Left ventricle myocardium inferior (tissue), 1 donor: ENCODE results near the gene BRAP. TPM values are rescaled to one million over a fixed set of nuclear protein-coding genes. Genes with fewer than 3 reads are reported as not detected.

Experiments used
- DNase-seq: peaks from one replicate; pipeline ENCODE4 v3.0.0-alpha.2; 2020
- H3K27ac ChIP-seq: fragments of 200-600 bp; replicated peaks from 2 replicates; pipeline ENCODE4 v1.8.0; 2021
- H3K27me3 ChIP-seq: fragments of 200-600 bp; 2 replicates; pipeline ENCODE4 v1.8.0; 2021; ENCODE audit warnings: low read depth
- H3K36me3 ChIP-seq: fragments of 200-600 bp; 2 replicates; pipeline ENCODE4 v1.8.0; 2021
- H3K4me1 ChIP-seq: fragments of 200-600 bp; 2 replicates; pipeline ENCODE4 v1.8.0; 2021
- H3K4me3 ChIP-seq: fragments of 200-600 bp; 2 replicates; pipeline ENCODE4 v1.8.0; 2021; ENCODE audit warnings: mild to moderate bottlenecking, moderate library complexity
- H3K9me3 ChIP-seq: fragments of 200-600 bp; replicated peaks from 2 replicates; pipeline ENCODE4 v1.8.0; 2021
- CTCF ChIP-seq: fragments of 200-600 bp; IDR thresholded peaks from 2 replicates; pipeline ENCODE4 v1.8.0; 2021; ENCODE audit warnings: antibody characterized with exemption, mild to moderate bottlenecking, borderline replicate concordance
- intact Hi-C: fragments of 100-400 bp; cut with micrococcal nuclease; formaldehyde crosslinking; loops from one replicate; pipeline ENCODE4 v1.11.0; 2022
- total RNA-seq: library from RNA; stranded (reverse); fragmentation: NEBNext Ultra II Directional; extraction: Animal tissue kit (Norgen Biotek cat#: 25700); gene quantifications from one replicate; pipeline ENCODE4 v1.2.1, GENCODE V29; 2021
- donor health status: DM: no; HTN: yes; CAD: no; lungs with severe emphysema.

BRAP gene
- total RNA-seq, 1 donor from 2014 or later = 14.5 TPM

GRCh38 chr12:111693818-111694217 is 8.1 kb upstream of the BRAP start:
- no peak for TF ChIP-seq CTCF
- Histone ChIP-seq H3K4me1 (peaks cover 13% of the 10 kb centered on the region), H3K9me3 (no peaks in the 10 kb centered on the region), H3K4me3 (no peak overlapping the region), H3K36me3 (peaks cover 63% of the 10 kb centered on the region), H3K27ac (peak overlapping the region; percentile 69), H3K27me3 (no peaks in the 10 kb centered on the region)
- no peak for DNase-seq
- intact Hi-C loops = no loop called here

DNA sequence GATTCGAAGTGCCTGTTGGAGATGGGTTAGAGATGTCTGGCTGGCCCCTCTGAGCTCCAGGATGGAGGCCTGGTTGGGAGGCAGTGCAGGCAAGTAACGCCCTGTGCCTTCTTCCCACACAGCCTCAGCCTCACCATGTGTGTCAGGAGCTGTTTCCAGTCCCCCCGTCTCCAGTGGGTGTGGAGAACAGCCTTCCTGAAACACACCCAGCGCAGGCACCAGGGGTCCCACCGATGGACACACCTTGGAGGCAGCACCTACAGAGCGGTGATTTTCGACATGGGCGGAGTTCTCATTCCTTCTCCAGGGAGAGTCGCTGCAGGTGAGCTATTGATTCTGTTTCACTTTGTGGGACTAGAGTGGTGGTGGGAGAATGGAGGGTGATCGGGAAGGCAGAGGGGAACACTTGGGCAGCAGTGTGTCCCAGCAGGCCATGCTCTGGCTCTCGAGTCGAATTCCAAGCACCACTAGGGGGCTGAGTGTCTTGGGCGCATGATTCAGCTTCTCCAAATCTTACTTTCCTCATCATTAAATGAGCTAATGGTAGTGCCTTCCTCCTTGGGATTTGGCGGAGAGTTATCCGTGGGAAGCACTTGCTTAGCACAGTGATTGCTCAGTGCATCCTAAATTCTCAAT is 6.9 kb upstream of the BRAP start:
- no peak for TF ChIP-seq CTCF
- intact Hi-C loops = no loop called here
- no peak overlapping the region for H3K27ac ChIP-seq
- H3K9me3 ChIP-seq = no peaks in the 10 kb centered on the region
- no peak for DNase-seq
- no peaks in the 10 kb centered on the region for H3K27me3 ChIP-seq
- peaks cover 52% of the 10 kb centered on the region for H3K36me3 ChIP-seq
- H3K4me1 ChIP-seq = peaks cover 13% of the 10 kb centered on the region
- no peak overlapping the region for H3K4me3 ChIP-seq

- Histone ChIP-seq H3K27ac (no peak overlapping the region), H3K36me3 (peaks cover 38% of the 10 kb centered on the region), H3K4me1 (peaks cover 27% of the 10 kb centered on the region), H3K9me3 (no peaks in the 10 kb centered on the region), H3K4me3 (no peak overlapping the region), H3K27me3 (no peaks in the 10 kb centered on the region)
- intact Hi-C loops = no loop called here
- DNase-seq = no peak
- TF ChIP-seq CTCF = no peak
These were observed 5.5 kb upstream of the BRAP start for GRCh38 chr12:111691262-111691661.

DNA sequence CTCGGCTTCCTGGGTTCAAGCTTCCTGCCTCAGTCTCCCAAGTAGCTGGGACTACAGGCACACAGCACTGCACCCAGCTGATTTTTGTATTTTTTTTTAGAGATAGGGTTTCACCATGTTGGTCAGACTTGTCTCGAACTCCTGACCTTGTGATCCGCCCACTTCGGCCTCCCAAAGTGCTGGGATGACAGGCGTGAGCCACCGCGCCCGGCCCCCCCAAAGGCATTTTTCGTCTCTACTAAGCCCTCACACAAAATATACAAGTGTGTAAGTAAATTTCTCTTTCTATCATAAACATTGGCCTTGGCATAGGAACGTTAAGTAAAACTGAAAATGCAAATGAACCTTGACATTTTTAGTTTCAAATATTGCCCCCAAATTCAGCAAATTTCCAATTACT is 2.2 kb upstream of the BRAP start:
- no peak for TF ChIP-seq CTCF
- H3K27ac ChIP-seq = no peak overlapping the region
- H3K4me1 ChIP-seq = peaks cover 40% of the 10 kb centered on the region
- H3K4me3 ChIP-seq = no peak overlapping the region
- no peaks in the 10 kb centered on the region for H3K27me3 ChIP-seq
- DNase-seq = no peak
- intact Hi-C loops = no loop called here
- no peaks in the 10 kb centered on the region for H3K9me3 ChIP-seq
- peaks cover 9% of the 10 kb centered on the region for H3K36me3 ChIP-seq

DNA sequence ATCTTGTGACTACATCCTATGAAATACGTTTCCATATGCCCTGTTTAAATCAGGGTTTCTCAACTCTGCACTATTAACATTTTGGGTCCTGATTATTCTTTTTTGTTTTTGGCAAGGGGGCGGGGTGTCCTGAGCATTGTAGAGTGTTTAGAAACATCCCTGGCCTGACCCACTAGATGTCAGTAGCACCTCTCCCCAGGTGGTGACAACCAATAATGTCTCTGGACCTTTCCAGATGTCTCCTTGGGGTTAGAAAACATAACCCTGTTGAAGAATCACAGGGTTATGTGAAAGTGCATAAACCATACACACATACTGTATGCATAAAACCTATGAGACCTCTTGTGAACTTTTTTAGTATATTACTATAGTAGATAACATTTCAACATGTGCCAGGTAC is 1.5 kb upstream of the BRAP start:
- Histone ChIP-seq H3K9me3 (no peaks in the 10 kb centered on the region), H3K4me1 (peaks cover 40% of the 10 kb centered on the region), H3K27ac (no peak overlapping the region), H3K36me3 (peaks cover 11% of the 10 kb centered on the region), H3K27me3 (no peaks in the 10 kb centered on the region), H3K4me3 (peak overlapping the region; percentile 92)
- DNase-seq = no peak
- intact Hi-C loops = no loop called here
- no peak for TF ChIP-seq CTCF
